ENCODE measurements around the gene UBASH3A. TPM values are rescaled to one million over a fixed set of nuclear protein-coding genes. Genes with fewer than 3 reads are reported as not detected.

UBASH3A gene
- total RNA-seq, 5 donors from 2014 or later (not counting 1 experiment from before 2014, with no cell fraction given): 59.1 to 98.8 (median 80.5) TPM

GRCh38 chr21:42376338-42376982 is 27.2 kb upstream of the UBASH3A start:
- H3K9me3 Mint-ChIP-seq: peaks cover under 1% of the 10 kb centered on the region in 3 donors
- no peak overlapping the region for H3K4me3 Mint-ChIP-seq
- no peak for ATAC-seq (replicated peaks in 1 of 4)
- DNase-seq: peak in 3 of 35 experiments; percentile 39 to 57 (median 47)
- H3K36me3 Mint-ChIP-seq: peaks cover under 1% of the 10 kb centered on the region
- 88% methylated on average over 27 of the region's 32 CpGs for WGBS (ENCODE audit: insufficient coverage)
- CTCF ChIA-PET: no interaction called here
- peaks cover 5 to 8% of the 10 kb centered on the region in 2 experiments for H3K4me1 ChIP-seq (ENCODE audit: control insufficient read depth in 1 of 2, extremely low read depth in 1 of 2, insufficient read depth in 2 of 2, low read length in 2 of 2)
- H3K27ac ChIP-seq (ENCODE audit: low read length): no peak overlapping the region
- POLR2A ChIA-PET: no interaction called here
- no peaks in the 10 kb centered on the region for H3K9me3 ChIP-seq
- H3K27me3 ChIP-seq (replicated peaks in 1 of 2; ENCODE audit: control insufficient read depth in 2 of 2, extremely low read depth in 1 of 2, insufficient read depth in 2 of 2, low read length in 1 of 2): peaks cover 0 to 25% of the 10 kb centered on the region in 2 experiments
- H3K4me3 ChIP-seq (ENCODE audit: control insufficient read depth in 1 of 2, extremely low read depth in 1 of 2, low read length in 1 of 2): no peak overlapping the region
- H3K4me1 Mint-ChIP-seq: peaks cover 10 to 15% (median 13%) of the 10 kb centered on the region in 3 donors
- no peaks in the 10 kb centered on the region for H3K36me3 ChIP-seq (ENCODE audit: control insufficient read depth in 2 of 2, extremely low read depth in 1 of 2, insufficient read depth in 1 of 2, low read length in 1 of 2)
- H3K27ac Mint-ChIP-seq: no peak overlapping the region
- peaks cover 0 to 2% of the 10 kb centered on the region in 2 donors for H3K27me3 Mint-ChIP-seq

GRCh38 chr21:42377211-42377950 is 26.3 kb upstream of the UBASH3A start:
- CTCF ChIA-PET: no interaction called here

GRCh38 chr21:42377951-42378340 is 25.8 kb upstream of the UBASH3A start:
- peaks cover 3 to 8% of the 10 kb centered on the region in 2 experiments for H3K4me1 ChIP-seq (ENCODE audit: control insufficient read depth in 1 of 2, extremely low read depth in 1 of 2, insufficient read depth in 2 of 2, low read length in 2 of 2)
- H3K9me3 Mint-ChIP-seq: peaks cover 4 to 13% (median 8%) of the 10 kb centered on the region in 3 donors
- H3K27ac ChIP-seq (ENCODE audit: low read length): no peak overlapping the region
- H3K27me3 Mint-ChIP-seq: peaks cover 0 to 2% of the 10 kb centered on the region in 2 donors
- CTCF ChIA-PET: no interaction called here
- WGBS (ENCODE audit: insufficient coverage): 44% methylated on average over 3 of the region's 5 CpGs
- POLR2A ChIA-PET: no interaction called here
- H3K36me3 ChIP-seq (ENCODE audit: control insufficient read depth in 2 of 2, extremely low read depth in 1 of 2, insufficient read depth in 1 of 2, low read length in 1 of 2): no peaks in the 10 kb centered on the region
- H3K4me3 ChIP-seq (ENCODE audit: control insufficient read depth in 1 of 2, extremely low read depth in 1 of 2, low read length in 1 of 2): no peak overlapping the region
- DNase-seq (no peak), ATAC-seq (replicated peaks in 1 of 4) (no peak)
- peaks cover 0 to 26% of the 10 kb centered on the region in 2 experiments for H3K27me3 ChIP-seq (replicated peaks in 1 of 2; ENCODE audit: control insufficient read depth in 2 of 2, extremely low read depth in 1 of 2, insufficient read depth in 2 of 2, low read length in 1 of 2)
- peaks cover 15 to 18% (median 15%) of the 10 kb centered on the region in 3 donors for H3K4me1 Mint-ChIP-seq
- no peaks in the 10 kb centered on the region for H3K9me3 ChIP-seq
- peaks cover 8% of the 10 kb centered on the region for H3K36me3 Mint-ChIP-seq
- H3K27ac Mint-ChIP-seq: no peak overlapping the region
- no peak overlapping the region for H3K4me3 Mint-ChIP-seq

More at GRCh38 chr21:42377211-42377950, 26.3 kb upstream of the UBASH3A start:
- ATAC-seq (replicated peaks in 1 of 4): no peak
- H3K27me3 ChIP-seq (replicated peaks in 1 of 2; ENCODE audit: control insufficient read depth in 2 of 2, extremely low read depth in 1 of 2, insufficient read depth in 2 of 2, low read length in 1 of 2): peaks cover 0 to 25% of the 10 kb centered on the region in 2 experiments
- H3K4me3 ChIP-seq (ENCODE audit: control insufficient read depth in 1 of 2, extremely low read depth in 1 of 2, low read length in 1 of 2): no peak overlapping the region
- POLR2A ChIA-PET: no interaction called here
- DNase-seq: no peak
- H3K9me3 Mint-ChIP-seq: peaks cover 4 to 10% (median 5%) of the 10 kb centered on the region in 3 donors
- no peak overlapping the region for H3K4me3 Mint-ChIP-seq
- H3K4me1 Mint-ChIP-seq: peaks cover 13 to 18% (median 16%) of the 10 kb centered on the region in 3 donors
- no peaks in the 10 kb centered on the region for H3K36me3 ChIP-seq (ENCODE audit: control insufficient read depth in 2 of 2, extremely low read depth in 1 of 2, insufficient read depth in 1 of 2, low read length in 1 of 2)
- 88% methylated on average over 21 of the region's 24 CpGs for WGBS (ENCODE audit: insufficient coverage)
- no peak overlapping the region for H3K27ac Mint-ChIP-seq
- H3K27me3 Mint-ChIP-seq: peaks cover 0 to 2% of the 10 kb centered on the region in 2 donors
- H3K36me3 Mint-ChIP-seq: peaks cover 8% of the 10 kb centered on the region
- peaks cover 5 to 8% of the 10 kb centered on the region in 2 experiments for H3K4me1 ChIP-seq (ENCODE audit: control insufficient read depth in 1 of 2, extremely low read depth in 1 of 2, insufficient read depth in 2 of 2, low read length in 2 of 2)
- H3K9me3 ChIP-seq: no peaks in the 10 kb centered on the region
- H3K27ac ChIP-seq (ENCODE audit: low read length): no peak overlapping the region

- CTCF ChIA-PET: no interaction called here
- Mint-ChIP-seq H3K4me1 (peaks cover 10 to 13% (median 11%) of the 10 kb centered on the region in 3 donors), H3K27ac (no peak overlapping the region), H3K36me3 (peaks cover 8% of the 10 kb centered on the region), H3K4me3 (no peak overlapping the region), H3K27me3 (peaks cover 0 to 2% of the 10 kb centered on the region in 2 donors), H3K9me3 (peaks cover 4 to 13% (median 8%) of the 10 kb centered on the region in 3 donors)
- 100% methylated on average over 1 of the region's 8 CpGs for WGBS (ENCODE audit: insufficient coverage)
- no peak for ATAC-seq (replicated peaks in 1 of 4)
- Histone ChIP-seq H3K9me3 (no peaks in the 10 kb centered on the region), H3K27me3 (replicated peaks in 1 of 2; ENCODE audit: control insufficient read depth in 2 of 2, extremely low read depth in 1 of 2, insufficient read depth in 2 of 2, low read length in 1 of 2) (peaks cover 0 to 25% of the 10 kb centered on the region in 2 experiments), H3K4me1 (ENCODE audit: control insufficient read depth in 1 of 2, extremely low read depth in 1 of 2, insufficient read depth in 2 of 2, low read length in 2 of 2) (peaks cover 3 to 4% of the 10 kb centered on the region in 2 experiments), H3K4me3 (ENCODE audit: control insufficient read depth in 1 of 2, extremely low read depth in 1 of 2, low read length in 1 of 2) (no peak overlapping the region), H3K36me3 (ENCODE audit: control insufficient read depth in 2 of 2, extremely low read depth in 1 of 2, insufficient read depth in 1 of 2, low read length in 1 of 2) (no peaks in the 10 kb centered on the region), H3K27ac (ENCODE audit: low read length) (no peak overlapping the region)
- POLR2A ChIA-PET: no interaction called here
- DNase-seq: no peak
Measured at GRCh38 chr21:42378418-42378817, 25.3 kb upstream of the UBASH3A start.

- CTCF ChIA-PET: no interaction called here
Measured at GRCh38 chr21:42379426-42380215, 24.1 kb upstream of the UBASH3A start.

More at GRCh38 chr21:42379426-42380215, 24.1 kb upstream of the UBASH3A start:
- peaks cover 0 to 2% of the 10 kb centered on the region in 2 donors for H3K27me3 Mint-ChIP-seq
- POLR2A ChIA-PET: no interaction called here
- peaks cover 8% of the 10 kb centered on the region for H3K36me3 Mint-ChIP-seq
- peaks cover 4 to 13% (median 8%) of the 10 kb centered on the region in 3 donors for H3K9me3 Mint-ChIP-seq
- Histone ChIP-seq H3K36me3 (ENCODE audit: control insufficient read depth in 2 of 2, extremely low read depth in 1 of 2, insufficient read depth in 1 of 2, low read length in 1 of 2) (no peaks in the 10 kb centered on the region), H3K27ac (ENCODE audit: low read length) (no peak overlapping the region), H3K4me3 (ENCODE audit: control insufficient read depth in 1 of 2, extremely low read depth in 1 of 2, low read length in 1 of 2) (no peak overlapping the region), H3K27me3 (replicated peaks in 1 of 2; ENCODE audit: control insufficient read depth in 2 of 2, extremely low read depth in 1 of 2, insufficient read depth in 2 of 2, low read length in 1 of 2) (peaks cover 0 to 18% of the 10 kb centered on the region in 2 experiments), H3K4me1 (ENCODE audit: control insufficient read depth in 1 of 2, extremely low read depth in 1 of 2, insufficient read depth in 2 of 2, low read length in 2 of 2) (peaks cover 4 to 12% of the 10 kb centered on the region in 2 experiments), H3K9me3 (no peaks in the 10 kb centered on the region)
- peaks cover 6 to 16% (median 14%) of the 10 kb centered on the region in 3 donors for H3K4me1 Mint-ChIP-seq
- no peak overlapping the region for H3K4me3 Mint-ChIP-seq
- WGBS (ENCODE audit: insufficient coverage): 82% methylated on average over 14 of the region's 17 CpGs
- no peak for ATAC-seq (replicated peaks in 1 of 4)
- no peak overlapping the region for H3K27ac Mint-ChIP-seq
- no peak for DNase-seq

All from T-cell (primary cell).